HG02973 (cell line): ENCODE measurements around the gene ULBP2.
A peak's percentile ranks its signal among the peaks of the same experiment; 100 is the strongest.
"Not testable (repeated sequence)": the region's sequence is repeated elsewhere in the genome, so short reads cannot be mapped to it uniquely, and the experiment has no call there.

Experiments
- ATAC-seq: cut with Tn5 transposase; IDR thresholded peaks from one replicate; pipeline ENCODE4 v1.9.1; 2021; ENCODE audit warnings: moderate library complexity; ENCODE audit not compliant: unreplicated experiment

The ULBP2 gene

GRCh38 chr6:149925974-149926777, 15.6 kb upstream of the ULBP2 start:
- peak; percentile 51 for ATAC-seq

- not testable (repeated sequence) for ATAC-seq
Observed at GRCh38 chr6:149927025-149927424, 14.8 kb upstream of the ULBP2 start.

DNA sequence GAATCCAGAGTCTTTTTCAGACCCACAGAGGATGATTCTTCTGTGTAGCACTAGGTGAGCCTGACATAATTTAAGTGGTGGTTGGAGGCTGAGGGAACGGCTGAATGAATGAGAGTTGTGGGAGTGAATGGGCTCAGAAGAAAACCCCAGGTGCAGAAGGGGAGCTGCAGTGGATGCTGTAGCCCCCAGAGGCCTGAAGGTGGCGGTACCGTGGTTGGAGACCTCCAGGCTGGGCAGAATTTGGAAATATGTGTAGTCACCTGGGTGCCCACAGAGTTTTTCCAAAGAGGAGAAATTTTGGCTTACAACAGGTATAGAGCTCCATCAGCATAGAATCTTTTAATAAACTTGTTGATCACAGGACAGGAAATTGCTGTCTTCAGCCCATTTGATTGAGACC, 12.4 kb upstream of the ULBP2 start:
- no peak for ATAC-seq

GRCh38 chr6:149931501-149931900, 10.3 kb upstream of the ULBP2 start:
- no peak for ATAC-seq

DNA sequence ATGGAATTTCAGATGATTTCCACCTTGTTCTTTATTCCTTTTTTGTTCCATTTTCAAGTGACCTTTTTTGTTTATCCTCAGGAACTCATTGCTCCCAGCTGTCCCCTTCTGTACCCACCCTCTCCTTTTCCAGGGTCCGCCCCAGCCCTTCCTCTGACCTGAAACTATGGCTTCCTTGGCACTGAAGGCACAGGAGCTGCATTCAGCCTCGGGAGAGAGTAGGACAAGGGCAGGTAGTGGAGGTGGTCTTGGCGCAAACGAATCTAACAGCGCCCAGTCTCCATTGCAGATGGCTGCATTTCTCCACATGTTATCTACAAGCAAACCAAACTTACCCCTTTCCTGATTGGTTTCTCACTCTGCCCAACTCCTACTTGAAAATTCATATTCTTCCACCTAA, 8.8 kb upstream of the ULBP2 start:
- ATAC-seq = no peak

GRCh38 chr6:149933461-149933860, 8.4 kb upstream of the ULBP2 start:
- no peak for ATAC-seq

- ATAC-seq = no peak
Observed at GRCh38 chr6:149934249-149935156, 7.3 kb upstream of the ULBP2 start.

DNA sequence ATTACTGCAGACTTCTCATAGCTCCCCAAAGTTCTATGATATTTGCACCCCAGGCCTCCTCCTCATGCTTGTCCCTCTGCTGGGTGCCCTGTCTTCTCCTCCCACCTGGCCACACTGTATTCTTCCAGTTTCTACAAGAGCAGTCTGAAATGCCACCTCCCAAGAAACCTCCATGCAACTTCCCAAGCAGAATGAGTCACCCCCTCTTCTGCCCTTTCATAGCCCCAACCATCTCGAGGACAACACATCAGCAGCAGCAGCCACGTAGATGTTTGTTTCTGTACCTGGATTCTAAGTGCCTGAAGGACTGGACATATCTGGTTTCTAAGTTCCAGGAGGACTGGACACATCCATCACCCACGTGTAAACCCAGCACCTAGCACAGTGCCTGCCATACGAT, 6.6 kb upstream of the ULBP2 start:
- ATAC-seq = no peak

- ATAC-seq = no peak
Observed at GRCh38 chr6:149935668-149936067, 6.1 kb upstream of the ULBP2 start.

GRCh38 chr6:149936743-149937142, 5.1 kb upstream of the ULBP2 start:
- ATAC-seq = no peak

GRCh38 chr6:149938013-149938570, 3.7 kb upstream of the ULBP2 start:
- ATAC-seq = not testable (repeated sequence)

DNA sequence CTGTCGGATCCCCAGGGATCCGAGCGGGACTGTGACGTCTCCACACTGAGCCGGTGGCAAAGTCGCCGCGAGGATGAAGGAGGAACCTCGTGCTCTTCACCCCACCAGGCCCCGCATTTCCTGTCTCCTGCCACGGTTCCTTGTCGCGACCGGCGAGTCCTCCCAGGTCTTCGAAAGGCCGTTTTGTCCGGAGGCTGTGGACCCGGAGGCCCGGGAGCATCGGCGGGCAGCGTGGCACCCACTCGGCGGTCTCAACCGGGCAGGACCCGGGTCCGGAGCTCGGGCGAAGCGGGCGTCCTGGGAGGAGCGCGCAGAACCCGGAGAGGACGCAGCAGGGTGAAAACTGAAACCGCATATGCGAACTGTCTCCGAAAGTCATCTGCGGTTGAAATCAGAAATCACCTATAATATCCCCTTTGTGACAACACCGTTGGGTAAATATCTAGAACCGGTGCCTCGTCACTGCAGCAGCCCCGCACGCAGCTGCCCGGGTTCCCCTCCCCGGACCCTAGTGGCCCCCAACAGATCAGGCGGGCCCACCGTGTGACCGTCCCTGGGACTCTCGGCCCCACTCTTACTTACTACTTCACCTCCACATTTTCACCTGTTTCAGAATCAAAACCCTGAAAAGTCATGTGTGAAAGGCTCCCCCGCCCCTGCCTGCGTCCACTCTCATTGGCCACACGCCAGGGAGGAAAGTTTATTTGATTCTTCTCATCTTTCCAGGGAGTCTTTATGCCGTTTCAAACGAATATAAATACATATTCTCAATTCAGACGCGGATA, 3.1 kb upstream of the ULBP2 start:
- ATAC-seq = peak; percentile 78

DNA sequence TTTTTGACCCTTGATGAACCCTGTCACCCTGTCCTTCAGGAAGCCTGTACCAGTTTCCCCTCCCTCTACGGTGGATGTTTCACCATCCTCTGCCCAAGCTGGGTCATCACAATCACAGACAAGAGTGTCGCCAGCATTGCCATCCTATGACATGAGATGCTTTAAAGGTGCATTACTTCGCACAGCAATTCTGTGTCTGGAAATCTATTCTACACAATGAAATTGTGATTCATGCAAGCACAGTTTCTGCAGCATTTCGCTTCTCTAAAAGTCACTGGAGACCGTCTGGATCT, 2.5 kb upstream of the ULBP2 start:
- no peak for ATAC-seq

DNA sequence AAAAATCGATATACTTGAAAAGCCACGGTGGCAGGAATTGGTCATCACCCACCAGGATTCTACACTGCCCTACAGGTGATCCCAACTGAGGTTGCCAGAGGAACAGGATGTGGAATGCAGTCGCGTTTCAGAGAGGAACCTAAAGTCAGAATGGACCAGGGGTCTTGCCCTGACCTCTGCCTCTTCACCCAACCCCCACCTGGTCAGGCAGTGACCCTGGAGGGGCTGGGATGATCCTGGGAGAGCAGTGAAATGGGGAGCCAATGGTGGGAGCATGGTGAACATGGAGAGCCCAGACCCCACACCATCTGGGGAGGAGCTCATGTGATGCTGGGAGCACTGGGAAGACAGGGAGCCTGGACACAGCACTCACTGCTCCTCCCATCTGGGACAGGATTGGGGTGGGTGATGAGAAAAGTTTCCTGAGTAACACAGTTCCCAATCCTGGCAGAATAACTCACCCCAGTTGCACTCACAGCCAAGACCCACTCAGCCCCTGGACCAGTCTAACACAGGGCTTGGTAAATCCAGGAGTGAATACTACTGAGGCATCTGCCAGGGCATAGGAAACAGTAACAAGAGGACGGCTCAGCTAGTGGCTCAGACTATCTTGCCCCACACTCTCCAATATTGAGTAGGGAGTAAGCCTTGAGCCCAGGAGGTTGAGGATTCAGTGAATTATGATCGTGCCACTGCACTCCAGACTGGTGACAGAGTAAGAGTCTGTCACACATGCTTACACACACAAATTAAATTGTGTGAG, 1.7 kb upstream of the ULBP2 start:
- ATAC-seq = no peak

DNA sequence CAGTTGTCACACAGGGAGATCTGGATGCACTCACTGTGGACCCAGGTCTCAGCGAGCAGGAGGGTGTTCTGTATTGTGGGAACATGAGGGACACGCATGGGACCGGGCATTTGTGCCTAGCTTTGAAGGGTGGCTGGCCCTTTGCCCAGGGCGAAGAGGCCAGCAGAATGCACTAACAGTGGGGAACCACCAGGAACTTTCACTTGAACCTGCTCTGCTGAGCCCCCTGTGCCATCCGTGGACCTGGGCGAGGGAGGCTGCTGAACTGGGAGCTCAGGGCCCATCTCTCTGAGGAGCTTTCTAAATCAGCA, 1.2 kb upstream of the ULBP2 start:
- ATAC-seq = no peak

GRCh38 chr6:149942461-149942829, 631 bp downstream of the ULBP2 start:
- no peak for ATAC-seq

DNA sequence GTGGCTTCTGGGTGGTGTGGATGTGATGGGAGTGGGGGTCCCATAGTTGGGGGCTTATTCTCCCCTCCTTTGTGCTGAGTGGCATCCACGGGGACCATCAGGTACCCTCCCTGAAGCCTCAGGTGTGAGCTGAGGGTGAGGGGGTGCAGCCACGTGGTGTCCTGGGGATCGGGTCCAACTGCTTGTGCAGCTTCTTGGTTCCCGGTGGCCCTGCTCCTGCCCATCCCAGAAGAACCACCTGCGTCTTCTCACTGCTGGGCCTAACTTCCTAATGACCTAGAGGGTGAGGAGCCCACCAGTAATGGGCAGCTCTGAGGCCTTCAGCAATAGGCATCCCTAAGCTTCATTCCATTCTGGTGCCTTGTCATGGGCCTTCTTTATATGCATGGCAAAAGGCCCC, 1.5 kb downstream of the ULBP2 start:
- ATAC-seq = not testable (repeated sequence)

GRCh38 chr6:149945276-149945675, 3.5 kb downstream of the ULBP2 start:
- ATAC-seq = not testable (repeated sequence)

GRCh38 chr6:149946631-149947030, 4.8 kb downstream of the ULBP2 start:
- not testable (repeated sequence) for ATAC-seq

- not testable (repeated sequence) for ATAC-seq
Observed at GRCh38 chr6:149947533-149947932, 5.7 kb downstream of the ULBP2 start.

GRCh38 chr6:149948011-149948410, 6.2 kb downstream of the ULBP2 start:
- no peak for ATAC-seq
